Effector memory CD4-positive, alpha-beta T cell (primary cell): ENCODE data around the gene TMEM131.
"Not testable (repeated sequence)": the region's sequence is repeated elsewhere in the genome, so short reads cannot be mapped to it uniquely, and the experiment has no call there.

Source experiments
- DNase-seq, 3 donors: peaks; one replicate each; pipeline ENCODE4 v3.0.0-alpha.2; 2020
- H3K27ac ChIP-seq: 2 replicates; pipeline ENCODE4 v1.7.0; 2013; ENCODE audit warnings: mild to moderate bottlenecking, low read length, moderate library complexity; ENCODE audit not compliant: insufficient read depth, poor library complexity, severe bottlenecking
- H3K27me3 ChIP-seq: replicated peaks from 2 replicates; pipeline ENCODE4 v1.7.0; 2013; ENCODE audit warnings: mild to moderate bottlenecking, low read length; ENCODE audit not compliant: insufficient read depth, control insufficient read depth, poor library complexity, severe bottlenecking
- H3K36me3 ChIP-seq: 2 replicates; pipeline ENCODE4 v1.7.0; 2013; ENCODE audit warnings: mild to moderate bottlenecking, low read length, moderate library complexity; ENCODE audit not compliant: control insufficient read depth, insufficient read depth
- H3K4me1 ChIP-seq: 2 replicates; pipeline ENCODE4 v1.7.0; 2013; ENCODE audit warnings: low read length, mild to moderate bottlenecking; ENCODE audit not compliant: control insufficient read depth, insufficient read depth, poor library complexity, severe bottlenecking
- H3K4me3 ChIP-seq: 2 replicates; pipeline ENCODE4 v1.7.0; 2013; ENCODE audit warnings: low read length, low read depth, mild to moderate bottlenecking; ENCODE audit not compliant: insufficient read depth, poor library complexity, severe bottlenecking
- H3K9me3 ChIP-seq: 2 replicates; pipeline ENCODE4 v1.7.0; 2013; ENCODE audit warnings: mild to moderate bottlenecking, low read length, moderate library complexity; ENCODE audit not compliant: control insufficient read depth

Gene TMEM131

DNA sequence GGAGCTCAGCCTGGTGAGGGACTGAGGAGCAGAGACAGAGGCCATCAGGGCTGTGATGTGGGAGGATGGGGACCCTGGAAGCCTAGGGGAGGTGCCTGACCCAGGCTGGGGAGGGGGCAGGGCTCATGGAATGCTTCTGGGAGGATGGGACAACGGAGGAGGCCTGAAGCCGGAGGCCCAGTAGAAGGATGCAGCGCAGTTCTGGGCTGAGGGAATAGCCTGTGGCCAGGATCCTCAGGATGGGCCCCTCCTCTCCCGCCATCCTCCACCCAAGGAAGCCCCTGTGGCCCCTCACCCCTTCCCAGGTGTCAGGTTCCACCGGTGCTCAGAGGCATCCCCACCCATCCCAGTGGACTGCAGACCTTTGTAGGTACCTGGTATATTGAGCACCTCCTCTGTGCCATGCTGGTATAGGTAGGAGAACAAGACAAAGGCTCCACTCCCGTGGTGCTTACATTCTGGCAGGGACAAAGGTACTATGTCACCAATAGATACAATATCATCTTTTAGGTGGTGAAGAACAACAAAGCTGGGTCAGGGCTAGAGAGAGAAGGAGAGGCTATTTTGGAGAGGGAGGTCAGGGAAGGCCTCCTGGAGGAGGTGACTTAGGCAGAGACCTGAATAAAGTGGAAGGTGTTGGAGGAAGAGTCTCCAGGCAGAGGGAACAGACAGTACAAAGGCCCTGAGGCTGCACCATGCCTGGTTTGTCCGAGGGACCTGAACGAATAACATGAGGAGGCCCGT lies 279.6 kb downstream of the TMEM131 start:
- H3K27me3 ChIP-seq: no peaks in the 10 kb centered on the region
- H3K4me3 ChIP-seq: peak overlapping the region; percentile 75
- no peaks in the 10 kb centered on the region for H3K9me3 ChIP-seq
- H3K4me1 ChIP-seq: peaks cover 87% of the 10 kb centered on the region
- no peak for DNase-seq
- peaks cover 14% of the 10 kb centered on the region for H3K36me3 ChIP-seq
- H3K27ac ChIP-seq: peak overlapping the region; percentile 98

DNA sequence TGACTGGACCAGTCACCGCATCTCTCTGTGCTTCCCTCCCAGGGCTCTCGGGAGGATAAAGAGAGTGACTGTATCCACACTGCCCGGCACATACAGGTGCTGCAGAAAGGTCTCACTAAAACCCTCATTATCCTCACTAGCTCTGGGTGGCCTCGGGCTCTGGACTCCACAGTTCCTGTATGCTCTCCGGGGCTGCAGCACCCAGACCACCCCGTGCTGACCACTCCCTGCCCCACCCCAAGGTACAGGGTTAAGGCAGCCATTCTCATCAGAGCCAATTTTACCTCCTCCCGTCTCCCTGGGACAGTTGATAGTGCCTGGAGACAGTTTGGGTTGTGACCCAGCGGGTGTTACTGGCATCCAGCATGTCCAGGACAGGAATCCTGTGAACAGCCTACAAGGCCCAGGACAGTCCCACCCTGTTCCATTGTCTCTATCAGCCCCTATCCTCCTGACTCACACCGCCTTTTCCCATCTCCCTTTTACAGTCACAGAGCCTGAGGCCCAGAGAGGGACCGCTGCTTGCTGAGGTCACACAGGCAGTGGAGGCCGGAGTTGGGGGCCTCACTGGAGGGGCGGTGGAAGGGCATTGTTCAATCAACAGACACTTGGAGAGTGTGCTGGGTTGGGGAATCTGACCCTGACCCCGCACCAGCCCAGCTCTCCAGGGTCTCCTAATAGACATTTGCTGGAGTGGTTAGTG lies 280.6 kb downstream of the TMEM131 start:
- H3K27me3 ChIP-seq: no peaks in the 10 kb centered on the region
- H3K27ac ChIP-seq: peak overlapping the region; percentile 98
- H3K4me1 ChIP-seq: peaks cover 92% of the 10 kb centered on the region
- no peak for DNase-seq
- H3K9me3 ChIP-seq: no peaks in the 10 kb centered on the region
- peak overlapping the region; percentile 75 for H3K4me3 ChIP-seq
- H3K36me3 ChIP-seq: peaks cover 6% of the 10 kb centered on the region

DNA sequence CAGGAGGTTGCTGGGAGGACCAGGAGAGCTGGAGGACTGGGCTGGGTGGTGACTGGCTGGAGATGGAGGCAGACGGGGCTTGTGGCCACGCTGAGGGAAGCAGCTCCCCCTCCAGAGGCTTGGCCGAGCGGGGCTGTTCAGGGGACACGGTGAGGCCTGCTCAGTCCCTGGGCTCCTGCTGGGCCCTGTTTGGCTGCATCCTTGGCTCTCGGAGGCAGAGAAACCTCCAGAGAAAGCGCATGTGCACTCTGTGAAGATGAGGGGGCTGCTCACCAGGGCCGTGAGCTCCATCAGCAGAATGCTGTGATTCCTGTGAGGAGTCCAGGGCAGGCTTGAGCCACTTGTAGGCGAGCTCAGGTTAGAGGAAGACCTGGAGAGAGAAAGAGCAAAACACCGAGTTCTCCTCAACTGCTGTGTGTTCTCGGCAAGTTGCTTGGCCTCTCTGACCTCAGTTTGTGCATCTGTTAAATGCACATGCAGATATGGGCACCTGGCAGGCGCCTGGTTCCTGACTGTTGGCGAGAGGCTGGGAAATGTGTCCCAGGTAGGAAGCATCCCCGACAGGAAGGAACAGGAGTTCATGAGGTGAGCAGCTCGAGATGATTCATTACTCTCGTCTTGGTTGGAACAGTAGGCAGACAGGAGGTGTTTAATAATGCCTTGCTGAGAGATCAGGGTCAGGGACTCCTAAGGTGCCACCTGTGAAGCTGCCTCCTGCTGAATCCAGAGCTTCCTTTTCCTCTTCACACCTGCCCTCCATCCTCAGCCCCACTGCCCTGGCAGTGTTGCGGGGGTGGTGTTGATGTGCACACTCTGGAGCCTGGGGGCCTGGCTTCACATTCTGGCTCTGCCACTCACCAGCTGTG lies 281.4 kb downstream of the TMEM131 start:
- no peak for DNase-seq
- peaks cover 91% of the 10 kb centered on the region for H3K4me1 ChIP-seq

DNA sequence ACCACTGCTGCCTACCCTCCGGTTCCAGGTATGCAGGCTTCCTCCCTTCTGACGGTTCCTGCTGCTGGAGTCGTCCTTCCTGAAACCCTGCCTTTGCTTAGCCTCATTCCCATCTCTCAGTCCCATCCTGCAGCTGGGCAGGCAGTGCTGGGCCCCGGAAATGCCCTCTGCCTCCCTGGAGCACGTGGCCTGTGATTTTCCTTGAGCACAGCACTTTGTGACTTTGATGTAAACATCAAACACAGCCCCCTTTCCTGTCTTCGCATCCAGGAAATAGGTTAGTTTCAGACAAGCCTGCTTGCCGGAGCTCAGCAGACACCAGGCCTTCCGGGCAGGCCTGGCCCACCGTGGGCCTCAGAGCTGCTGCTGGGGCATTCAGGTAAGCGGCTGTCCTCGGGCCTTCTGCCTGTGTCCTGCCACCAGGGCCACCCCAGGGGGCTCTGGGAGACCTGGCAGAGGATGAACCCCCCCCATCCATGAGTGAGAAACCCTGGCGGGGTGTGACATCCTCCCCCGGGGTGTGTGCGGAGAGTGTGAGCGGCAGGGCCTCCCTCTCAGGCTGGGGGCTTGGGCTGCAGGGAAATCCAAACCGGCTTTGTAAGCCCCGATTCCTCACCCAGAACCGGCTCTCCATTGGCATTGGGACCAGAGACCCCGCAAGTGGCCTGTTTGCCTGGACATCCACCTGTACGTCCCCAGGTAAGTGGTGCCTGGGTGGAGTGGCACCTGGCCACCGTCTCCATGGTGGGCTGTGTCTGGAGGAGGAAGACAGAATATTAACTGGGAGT lies 282.3 kb downstream of the TMEM131 start, which contains the start of gene ZAP70:
Gene ZAP70 (plus strand): TSS at position 281 of the 788 bp plus-strand sequence. CDS start 10,461 bp downstream, outside the sequence.
- H3K27ac ChIP-seq: peak within 1 kb of the TSS; percentile 98
- peak within 1 kb of the TSS; percentile 75 for H3K4me3 ChIP-seq
- no peaks in the 10 kb centered on the region for H3K9me3 ChIP-seq
- peaks cover 6% of the 10 kb centered on the region for H3K36me3 ChIP-seq
- no peaks in the 10 kb centered on the region for H3K27me3 ChIP-seq
- DNase-seq: peak; percentile 29 to 54 (median 51)
- H3K4me1 ChIP-seq: peaks cover 83% of the 10 kb centered on the region

More for the DNA sequence above, 281.4 kb downstream of the TMEM131 start:
- peak overlapping the region; percentile 75 for H3K4me3 ChIP-seq
- no peaks in the 10 kb centered on the region for H3K27me3 ChIP-seq
- H3K36me3 ChIP-seq: peaks cover 6% of the 10 kb centered on the region
- H3K9me3 ChIP-seq: no peaks in the 10 kb centered on the region
- peak overlapping the region; percentile 98 for H3K27ac ChIP-seq

DNA sequence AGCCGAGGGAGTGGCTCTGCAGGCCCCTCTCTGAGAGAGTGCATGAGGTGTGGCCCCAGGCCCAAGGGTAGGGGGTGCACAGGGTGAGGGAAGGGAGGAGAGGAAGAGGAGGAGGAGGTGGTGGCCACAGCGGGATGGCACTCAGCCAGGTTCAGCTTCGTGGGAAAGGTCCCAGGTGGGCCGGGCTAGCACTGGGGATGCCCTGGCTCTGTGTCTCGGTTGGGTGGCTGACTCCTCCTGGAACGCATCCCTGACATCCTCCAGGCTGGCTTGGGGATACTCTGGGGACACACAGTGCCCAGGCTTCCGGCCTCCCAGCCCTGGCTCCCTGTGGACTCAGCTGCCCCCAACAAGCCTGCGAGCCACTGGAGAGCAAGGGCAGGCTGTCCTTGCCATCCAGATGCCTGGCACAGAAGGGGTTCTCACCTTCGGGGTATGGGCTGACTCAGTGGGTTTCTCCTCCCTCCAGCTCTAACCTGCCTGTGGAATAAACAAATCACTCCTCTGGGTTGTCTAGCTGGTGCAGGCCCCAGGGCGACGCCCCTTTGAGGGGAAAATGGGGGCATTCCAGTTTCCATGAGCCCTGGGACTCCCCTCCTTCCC lies 283.0 kb downstream of the TMEM131 start:
- Histone ChIP-seq H3K4me3 (peak overlapping the region; percentile 75), H3K36me3 (peaks cover 6% of the 10 kb centered on the region), H3K4me1 (peaks cover 76% of the 10 kb centered on the region), H3K27ac (peak overlapping the region; percentile 98), H3K27me3 (no peaks in the 10 kb centered on the region), H3K9me3 (no peaks in the 10 kb centered on the region)
- DNase-seq: peak; percentile 45 to 46 (median 46)

DNA sequence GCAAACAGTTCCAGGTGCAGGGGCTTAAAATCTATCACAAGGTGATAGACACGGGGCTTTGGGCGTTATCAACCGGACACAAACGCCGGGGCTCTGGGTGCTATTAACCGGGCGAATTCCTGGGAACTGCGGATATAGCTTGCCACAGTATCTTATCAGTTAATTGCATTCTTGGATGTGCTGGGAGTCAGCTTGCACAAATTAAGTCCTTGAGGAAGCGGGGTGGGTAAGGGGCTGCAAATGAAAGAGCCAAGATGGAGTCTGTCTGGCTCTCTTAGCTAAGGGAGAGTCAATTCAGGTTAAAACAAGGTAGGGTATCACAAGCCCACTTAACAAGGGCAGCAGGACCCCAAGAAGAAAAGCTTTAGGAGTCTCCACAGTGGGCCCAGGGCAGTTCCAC lies 283.6 kb downstream of the TMEM131 start:
- not testable (repeated sequence) for DNase-seq, H3K27me3 ChIP-seq, H3K9me3 ChIP-seq, H3K36me3 ChIP-seq
- H3K4me3 ChIP-seq: peak overlapping the region; percentile 75
- peak overlapping the region; percentile 98 for H3K27ac ChIP-seq
- peaks cover 70% of the 10 kb centered on the region for H3K4me1 ChIP-seq

DNA sequence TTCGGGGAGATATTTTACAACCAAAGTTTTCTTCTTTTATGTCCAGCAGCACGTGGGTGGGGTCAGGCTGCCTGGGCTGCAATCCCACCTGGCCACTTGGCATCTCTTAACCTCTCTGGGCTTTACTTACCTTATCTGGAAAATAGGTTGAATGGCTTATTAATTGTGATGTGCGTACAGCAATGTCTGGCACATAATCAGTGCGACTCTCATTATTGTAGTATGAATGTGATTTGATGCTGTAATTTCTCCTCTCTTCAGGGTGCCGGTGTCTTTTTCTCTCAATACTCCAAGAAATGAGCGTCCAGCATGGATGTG lies 284.4 kb downstream of the TMEM131 start:
- Histone ChIP-seq H3K4me1 (peaks cover 61% of the 10 kb centered on the region), H3K27me3 (no peaks in the 10 kb centered on the region)
- DNase-seq: no peak

DNA sequence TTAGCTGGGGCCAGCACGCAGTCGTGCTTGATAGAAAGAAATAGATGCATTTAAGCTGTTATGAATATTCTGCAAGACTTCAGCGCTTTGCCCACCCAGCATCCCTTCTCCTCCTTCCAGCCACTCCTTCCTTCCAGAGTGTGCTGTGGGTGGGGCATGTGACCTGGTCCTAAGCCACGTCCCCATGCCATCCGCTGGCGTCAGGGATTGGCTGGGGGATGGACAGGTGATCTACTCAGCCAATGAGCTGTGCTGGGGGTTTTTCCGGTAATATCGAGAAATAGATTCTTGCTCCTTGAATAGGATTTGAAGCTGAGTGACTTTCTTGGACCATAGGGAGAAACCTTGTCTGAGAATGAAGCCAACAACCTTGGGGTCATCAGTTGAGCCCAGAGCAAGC lies 287.1 kb downstream of the TMEM131 start:
- Histone ChIP-seq H3K9me3 (no peaks in the 10 kb centered on the region), H3K4me3 (no peak overlapping the region), H3K27ac (no peak overlapping the region), H3K4me1 (peaks cover 37% of the 10 kb centered on the region), H3K27me3 (no peaks in the 10 kb centered on the region), H3K36me3 (no peaks in the 10 kb centered on the region)
- DNase-seq: no peak

More for the DNA sequence above, 284.4 kb downstream of the TMEM131 start:
- Histone ChIP-seq H3K4me3 (no peak overlapping the region), H3K27ac (no peak overlapping the region), H3K9me3 (no peaks in the 10 kb centered on the region), H3K36me3 (peaks cover 6% of the 10 kb centered on the region)

DNA sequence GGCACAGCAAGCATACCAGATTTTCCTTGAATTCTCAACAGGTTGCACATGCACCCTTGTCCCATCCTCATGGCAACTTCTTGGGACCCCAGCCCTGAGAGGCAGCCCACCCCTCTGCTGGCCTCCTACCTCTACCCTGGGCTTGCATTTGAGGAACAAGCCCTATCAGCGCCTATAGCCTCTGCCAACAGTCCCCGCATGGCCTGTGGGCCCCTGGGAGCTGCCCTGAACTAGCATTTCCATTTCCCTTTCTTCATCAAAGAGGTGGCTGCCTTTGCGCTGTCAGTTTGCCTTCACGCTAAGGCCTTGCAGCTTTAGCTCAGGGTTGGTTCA lies 287.7 kb downstream of the TMEM131 start:
- no peak overlapping the region for H3K4me3 ChIP-seq
- H3K27ac ChIP-seq: no peak overlapping the region
- H3K36me3 ChIP-seq: no peaks in the 10 kb centered on the region
- peaks cover 31% of the 10 kb centered on the region for H3K4me1 ChIP-seq
- DNase-seq: no peak
- no peaks in the 10 kb centered on the region for H3K27me3 ChIP-seq
- H3K9me3 ChIP-seq: no peaks in the 10 kb centered on the region
